Activated T-helper 17 cell treated with anti-CD3 and anti-CD28 coated beads, Interleukin-2, amount 50 U/mL, for 72 hours (primary cell): Measurements from ENCODE around the gene RNF157. TPM values are rescaled to one million over a fixed set of nuclear protein-coding genes. Genes with fewer than 3 reads are reported as not detected.

Experiments used
- ATAC-seq: fragments of 150-1000 bp; cut with Tn5 transposase; replicated peaks from 2 replicates; pipeline ENCODE4 v1.10.0; 2021; ENCODE audit warnings: mild to moderate bottlenecking, moderate library complexity
- H3K27ac Mint-ChIP-seq: one replicate; pipeline ENCODE4 v1.8.0; 2022; ENCODE audit warnings: mixed read lengths
- H3K27me3 Mint-ChIP-seq: one replicate; pipeline ENCODE4 v1.8.0; 2022; ENCODE audit warnings: mixed read lengths
- H3K36me3 Mint-ChIP-seq: one replicate; pipeline ENCODE4 v1.8.0; 2022; ENCODE audit warnings: low read depth, mild to moderate bottlenecking, mixed read lengths
- H3K4me1 Mint-ChIP-seq: one replicate; pipeline ENCODE4 v1.8.0; 2022; ENCODE audit warnings: mixed read lengths
- H3K4me3 Mint-ChIP-seq: one replicate; pipeline ENCODE4 v1.8.0; 2022; ENCODE audit warnings: mild to moderate bottlenecking, mixed read lengths
- H3K9me3 Mint-ChIP-seq: one replicate; pipeline ENCODE4 v1.8.0; 2022; ENCODE audit warnings: mixed read lengths
- total RNA-seq, 2 donors: library from RNA; stranded (reverse); gene quantifications; one replicate each; pipeline ENCODE4 v1.2.3, GENCODE V29; 2022

RNF157 gene
- total RNA-seq, 2 donors from 2014 or later = 15.5 to 17.4 TPM

DNA sequence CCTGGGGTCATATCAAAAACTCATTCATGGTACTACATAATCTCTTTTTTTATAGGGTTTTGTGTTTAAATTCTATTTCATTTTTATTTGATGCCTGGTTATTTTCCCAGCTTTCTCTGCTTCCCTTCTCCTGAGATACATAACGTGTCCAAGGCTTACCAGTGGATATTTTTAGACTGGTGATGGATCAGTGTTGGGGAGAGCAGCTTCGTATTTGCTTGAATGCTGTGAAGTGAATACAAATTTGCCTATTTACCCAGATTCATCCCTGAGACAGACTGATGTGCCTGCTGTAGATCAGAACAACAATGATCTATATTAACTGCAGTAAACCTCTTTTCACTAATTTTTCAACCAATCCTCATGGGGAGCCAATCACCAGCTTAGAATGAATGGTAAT is 56.0 kb downstream of the RNF157 start:
- no peak for ATAC-seq
- no peaks in the 10 kb centered on the region for H3K36me3 Mint-ChIP-seq

DNA sequence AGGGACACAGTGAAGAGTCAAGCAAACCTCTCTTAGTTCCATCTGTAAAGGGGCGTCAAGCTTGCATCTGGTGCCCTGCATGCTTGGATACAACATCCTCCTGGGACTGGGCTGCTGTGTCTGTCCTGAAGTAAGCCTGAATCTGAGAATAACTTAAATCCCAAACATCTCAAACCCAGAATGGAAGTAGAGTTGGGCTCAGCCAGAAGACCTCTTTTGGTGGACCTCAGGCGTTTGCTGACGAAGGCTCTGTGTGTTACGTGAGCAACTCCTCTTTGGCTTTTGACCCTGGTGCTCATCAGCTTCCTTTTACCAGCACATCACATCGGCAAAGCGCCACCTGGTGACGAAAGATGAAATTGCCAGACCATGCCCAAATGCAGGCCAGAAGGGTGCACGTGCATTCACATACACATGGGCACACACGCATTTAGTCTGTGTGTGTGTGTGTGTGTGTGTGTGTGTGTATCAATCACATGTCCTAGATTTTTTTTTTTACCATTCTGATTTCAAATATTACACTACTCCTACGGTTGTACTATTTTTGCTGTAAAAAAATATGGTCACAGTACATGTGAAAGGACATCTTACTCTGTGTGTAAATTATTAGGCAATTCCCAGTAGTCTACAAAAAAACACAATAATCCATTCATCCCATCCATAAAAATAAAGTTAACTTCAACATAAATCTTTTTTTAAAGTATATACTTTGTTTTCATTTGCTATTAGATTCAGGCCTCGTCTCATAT is 58.1 kb downstream of the RNF157 start:
- Mint-ChIP-seq H3K27ac (peak overlapping the region; percentile 22), H3K9me3 (no peaks in the 10 kb centered on the region), H3K27me3 (no peaks in the 10 kb centered on the region), H3K4me1 (peaks cover 29% of the 10 kb centered on the region), H3K4me3 (peak overlapping the region; percentile 76), H3K36me3 (no peaks in the 10 kb centered on the region)
- ATAC-seq = peak; percentile 77

More for the DNA sequence above, 56.0 kb downstream of the RNF157 start:
- Mint-ChIP-seq H3K9me3 (no peaks in the 10 kb centered on the region), H3K4me1 (peaks cover 46% of the 10 kb centered on the region), H3K27ac (no peak overlapping the region), H3K27me3 (no peaks in the 10 kb centered on the region), H3K4me3 (peak overlapping the region; percentile 14)

- peak; percentile 90 for ATAC-seq
- Mint-ChIP-seq H3K9me3 (no peaks in the 10 kb centered on the region), H3K27me3 (no peaks in the 10 kb centered on the region), H3K4me1 (peaks cover 25% of the 10 kb centered on the region), H3K4me3 (peak overlapping the region; percentile 76), H3K27ac (peak overlapping the region; percentile 83), H3K36me3 (no peaks in the 10 kb centered on the region)
These were observed 60.5 kb downstream of the RNF157 start for GRCh38 chr17:76179496-76180467.

DNA sequence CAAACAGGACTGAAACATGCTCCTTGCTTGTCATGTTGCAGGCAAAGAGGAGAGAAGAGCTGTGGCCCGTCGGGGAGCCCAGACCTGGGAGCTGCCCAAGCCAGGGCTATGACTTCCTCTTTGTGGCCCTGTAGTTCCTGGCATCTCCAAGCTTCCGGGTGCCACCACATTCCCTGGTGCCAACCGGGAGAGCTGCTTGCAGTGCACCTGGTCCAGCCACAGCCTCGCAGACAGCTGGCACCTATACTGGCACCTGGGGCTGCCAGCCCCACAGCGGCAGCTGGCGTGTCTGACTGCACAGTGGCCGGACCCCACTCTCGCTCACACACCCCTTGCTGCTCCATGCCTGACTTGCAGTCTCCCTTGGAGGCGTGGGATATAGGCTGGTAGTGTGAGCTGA is 62.2 kb downstream of the RNF157 start:
- Mint-ChIP-seq H3K9me3 (no peaks in the 10 kb centered on the region), H3K27ac (peak overlapping the region; percentile 83), H3K36me3 (no peaks in the 10 kb centered on the region), H3K4me3 (no peak overlapping the region), H3K27me3 (no peaks in the 10 kb centered on the region), H3K4me1 (peaks cover 19% of the 10 kb centered on the region)
- no peak for ATAC-seq

- H3K9me3 Mint-ChIP-seq = no peaks in the 10 kb centered on the region
- H3K4me3 Mint-ChIP-seq = no peak overlapping the region
- no peaks in the 10 kb centered on the region for H3K27me3 Mint-ChIP-seq
- H3K36me3 Mint-ChIP-seq = no peaks in the 10 kb centered on the region
- H3K4me1 Mint-ChIP-seq = peaks cover 15% of the 10 kb centered on the region
- ATAC-seq = no peak
- no peak overlapping the region for H3K27ac Mint-ChIP-seq
These were observed 63.4 kb downstream of the RNF157 start for GRCh38 chr17:76176701-76177574.

GRCh38 chr17:76174037-76174436 is 66.3 kb downstream of the RNF157 start:
- Mint-ChIP-seq H3K4me1 (no peaks in the 10 kb centered on the region), H3K27ac (no peak overlapping the region), H3K9me3 (no peaks in the 10 kb centered on the region), H3K36me3 (peaks cover 3% of the 10 kb centered on the region), H3K4me3 (no peak overlapping the region), H3K27me3 (no peaks in the 10 kb centered on the region)
- ATAC-seq = no peak

- Mint-ChIP-seq H3K4me3 (no peak overlapping the region), H3K27ac (no peak overlapping the region), H3K9me3 (no peaks in the 10 kb centered on the region), H3K27me3 (no peaks in the 10 kb centered on the region), H3K4me1 (no peaks in the 10 kb centered on the region), H3K36me3 (peaks cover 8% of the 10 kb centered on the region)
- no peak for ATAC-seq
These were observed 66.8 kb downstream of the RNF157 start for GRCh38 chr17:76173474-76173873.

- ATAC-seq = no peak
- Mint-ChIP-seq H3K9me3 (no peaks in the 10 kb centered on the region), H3K36me3 (peaks cover 14% of the 10 kb centered on the region), H3K4me1 (no peaks in the 10 kb centered on the region), H3K4me3 (no peak overlapping the region), H3K27me3 (no peaks in the 10 kb centered on the region), H3K27ac (no peak overlapping the region)
These were observed 68.6 kb downstream of the RNF157 start for GRCh38 chr17:76171706-76172105.

DNA sequence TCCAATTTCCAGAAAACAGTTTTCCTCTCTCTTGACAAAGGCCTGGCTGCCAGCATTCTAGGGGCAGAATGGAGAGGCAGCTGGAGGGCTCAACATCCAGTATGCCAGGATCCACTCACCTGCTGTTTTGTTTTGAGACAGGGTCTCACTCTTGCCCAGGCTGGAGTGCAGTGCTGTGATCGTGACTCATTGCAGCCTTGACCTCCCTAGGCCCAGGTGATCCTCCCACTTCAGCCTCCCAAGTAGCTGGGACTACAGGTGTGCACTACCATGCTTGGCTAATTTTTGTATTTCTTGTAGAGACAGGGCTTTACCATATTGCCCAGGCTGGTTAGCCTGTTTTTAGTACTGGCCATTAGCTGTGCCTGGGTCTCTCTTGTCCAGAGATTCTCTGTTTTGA is 70.2 kb downstream of the RNF157 start:
- no peaks in the 10 kb centered on the region for H3K27me3 Mint-ChIP-seq
- H3K4me1 Mint-ChIP-seq = no peaks in the 10 kb centered on the region
- H3K27ac Mint-ChIP-seq = peak overlapping the region; percentile 46
- ATAC-seq = no peak
- H3K9me3 Mint-ChIP-seq = no peaks in the 10 kb centered on the region
- peaks cover 14% of the 10 kb centered on the region for H3K36me3 Mint-ChIP-seq
- no peak overlapping the region for H3K4me3 Mint-ChIP-seq

- H3K9me3 Mint-ChIP-seq = no peaks in the 10 kb centered on the region
- H3K27ac Mint-ChIP-seq = no peak overlapping the region
- H3K27me3 Mint-ChIP-seq = no peaks in the 10 kb centered on the region
- H3K4me1 Mint-ChIP-seq = peaks cover 5% of the 10 kb centered on the region
- no peak overlapping the region for H3K4me3 Mint-ChIP-seq
- peaks cover 38% of the 10 kb centered on the region for H3K36me3 Mint-ChIP-seq
- no peak for ATAC-seq
These were observed 73.4 kb downstream of the RNF157 start for GRCh38 chr17:76166906-76167305.

DNA sequence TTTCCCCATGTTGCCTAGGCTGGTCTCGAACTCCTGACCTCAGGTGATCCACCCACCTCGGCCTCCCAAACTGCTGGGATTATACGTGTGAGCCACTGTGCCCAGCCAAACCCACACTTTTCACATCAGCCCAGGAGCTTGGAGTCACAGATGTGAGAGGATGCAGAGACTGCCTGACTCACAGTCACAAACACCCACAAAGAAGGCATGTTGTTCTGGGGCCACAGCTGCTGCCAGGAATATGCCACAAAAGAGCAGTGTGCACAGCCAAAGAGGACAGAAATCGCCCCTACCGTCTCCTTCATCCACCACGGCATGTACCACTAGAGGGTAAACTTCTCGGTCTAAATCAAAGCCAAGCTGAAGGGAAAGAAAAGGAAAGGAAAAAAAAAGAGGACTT is 74.1 kb downstream of the RNF157 start:
- Mint-ChIP-seq H3K9me3 (no peaks in the 10 kb centered on the region), H3K4me1 (peaks cover 5% of the 10 kb centered on the region), H3K4me3 (no peak overlapping the region), H3K27ac (peak overlapping the region; percentile 8), H3K36me3 (peaks cover 46% of the 10 kb centered on the region), H3K27me3 (no peaks in the 10 kb centered on the region)
- peak; percentile 93 for ATAC-seq

DNA sequence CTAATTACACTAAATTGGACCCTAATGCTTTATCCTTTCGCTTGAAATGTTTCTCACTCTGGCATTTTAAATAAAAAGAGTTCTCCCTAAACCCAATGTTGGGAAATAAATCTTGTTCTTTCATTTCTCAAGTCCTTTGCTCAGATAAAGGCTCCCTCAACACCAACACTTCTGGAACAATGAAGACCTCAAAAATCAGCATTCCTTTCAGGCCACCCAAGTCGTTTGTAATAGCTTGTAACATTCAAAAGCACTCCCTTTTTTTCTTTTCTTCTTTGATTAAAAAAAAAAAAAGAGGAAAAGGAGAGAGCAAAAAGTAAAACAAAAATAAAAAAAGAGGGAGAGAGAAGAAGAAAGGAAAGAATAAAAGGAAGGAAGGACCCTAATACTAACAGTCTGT is 76.0 kb downstream of the RNF157 start:
- H3K9me3 Mint-ChIP-seq = no peaks in the 10 kb centered on the region
- no peak overlapping the region for H3K4me3 Mint-ChIP-seq
- peaks cover 50% of the 10 kb centered on the region for H3K36me3 Mint-ChIP-seq
- H3K27ac Mint-ChIP-seq = no peak overlapping the region
- H3K4me1 Mint-ChIP-seq = peaks cover 5% of the 10 kb centered on the region
- no peak for ATAC-seq
- no peaks in the 10 kb centered on the region for H3K27me3 Mint-ChIP-seq

- ATAC-seq = no peak
- Mint-ChIP-seq H3K9me3 (no peaks in the 10 kb centered on the region), H3K36me3 (peaks cover 50% of the 10 kb centered on the region)
These were observed 76.4 kb downstream of the RNF157 start for GRCh38 chr17:76163919-76164318.

GRCh38 chr17:76161619-76162266 is 78.5 kb downstream of the RNF157 start:
- no peaks in the 10 kb centered on the region for H3K9me3 Mint-ChIP-seq
- no peak for ATAC-seq
- H3K4me1 Mint-ChIP-seq = peaks cover 5% of the 10 kb centered on the region
- H3K36me3 Mint-ChIP-seq = peaks cover 57% of the 10 kb centered on the region
- peak overlapping the region; percentile 51 for H3K27ac Mint-ChIP-seq
- H3K27me3 Mint-ChIP-seq = no peaks in the 10 kb centered on the region
- H3K4me3 Mint-ChIP-seq = no peak overlapping the region

More at GRCh38 chr17:76163919-76164318, 76.4 kb downstream of the RNF157 start:
- no peak overlapping the region for H3K4me3 Mint-ChIP-seq
- no peaks in the 10 kb centered on the region for H3K27me3 Mint-ChIP-seq
- H3K4me1 Mint-ChIP-seq = peaks cover 5% of the 10 kb centered on the region
- peak overlapping the region; percentile 9 for H3K27ac Mint-ChIP-seq
